Stimulated activated CD8-positive, alpha-beta memory T cell treated with anti-CD3 and anti-CD28 coated beads, Interleukin-7, amount 100 ng/mL, for 24 hours (primary cell): ENCODE data around the gene GAB3.
"Not testable (repeated sequence)": the region's sequence is repeated elsewhere in the genome, so short reads cannot be mapped to it uniquely, and the experiment has no call there.

ENCODE experiments used
- DNase-seq: peaks from one replicate; pipeline ENCODE4 v3.0.0-alpha.2; 2020; ENCODE audit warnings: low read depth

GAB3 gene

GRCh38 chrX:154719132-154719675 is 31.7 kb downstream of the GAB3 start:
- no peak for DNase-seq

- no peak for DNase-seq
These were observed 32.3 kb downstream of the GAB3 start for GRCh38 chrX:154718616-154719015.

GRCh38 chrX:154717824-154718223 is 33.1 kb downstream of the GAB3 start:
- no peak for DNase-seq

- no peak for DNase-seq
These were observed 35.1 kb downstream of the GAB3 start for GRCh38 chrX:154715825-154716224.

GRCh38 chrX:154714925-154715324 is 36.0 kb downstream of the GAB3 start:
- no peak for DNase-seq

- no peak for DNase-seq
These were observed 37.8 kb downstream of the GAB3 start for GRCh38 chrX:154712781-154713740.

GRCh38 chrX:154711264-154711663 is 39.6 kb downstream of the GAB3 start:
- DNase-seq: no peak

- DNase-seq: no peak
These were observed 40.6 kb downstream of the GAB3 start for GRCh38 chrX:154710309-154710708.

GRCh38 chrX:154698630-154699248 is 52.1 kb downstream of the GAB3 start:
- DNase-seq: no peak

GRCh38 chrX:154696676-154697045 is 54.2 kb downstream of the GAB3 start:
- DNase-seq: no peak

GRCh38 chrX:154695911-154696675 is 54.8 kb downstream of the GAB3 start:
- no peak for DNase-seq

- no peak for DNase-seq
These were observed 57.5 kb downstream of the GAB3 start for GRCh38 chrX:154693394-154693793.

- DNase-seq: not testable (repeated sequence)
These were observed 60.4 kb downstream of the GAB3 start for GRCh38 chrX:154690438-154690837.

GRCh38 chrX:154672084-154672483 is 78.8 kb downstream of the GAB3 start:
- DNase-seq: not testable (repeated sequence)

GRCh38 chrX:154670848-154671247 is 80.0 kb downstream of the GAB3 start:
- DNase-seq: not testable (repeated sequence)

- no peak for DNase-seq
These were observed 89.0 kb downstream of the GAB3 start for GRCh38 chrX:154661899-154662298.

GRCh38 chrX:154661170-154661569 is 89.7 kb downstream of the GAB3 start:
- DNase-seq: no peak

GRCh38 chrX:154660541-154660940 is 90.3 kb downstream of the GAB3 start:
- no peak for DNase-seq

GRCh38 chrX:154658957-154659356 is 91.9 kb downstream of the GAB3 start:
- DNase-seq: no peak

GRCh38 chrX:154658187-154658586 is 92.7 kb downstream of the GAB3 start:
- no peak for DNase-seq

- DNase-seq: no peak
These were observed 93.6 kb downstream of the GAB3 start for GRCh38 chrX:154657226-154657805.

- DNase-seq: no peak
These were observed 95.1 kb downstream of the GAB3 start for GRCh38 chrX:154655786-154656185.
